Liver (tissue), 9 donors: ENCODE data around the gene CFH. TPM values are rescaled to one million over a fixed set of nuclear protein-coding genes. Genes with fewer than 3 reads are reported as not detected.

Experiments used
- DNase-seq: peaks from one replicate; pipeline ENCODE4 v3.0.0-alpha.2; 2017; ENCODE audit warnings: low spot score
- H3K27ac ChIP-seq, 2 donors: one replicate each; pipeline ENCODE4 v1.7.0; 2013; ENCODE audit warnings: inconsistent platforms in 2 of 2, low read length in 2 of 2, control low read depth in 1 of 2, low read depth in 1 of 2, mild to moderate bottlenecking in 1 of 2
- H3K27me3 ChIP-seq, 4 donors: one replicate each; pipeline versions ENCODE4 v1.6.1 to v1.7.0; 2013; ENCODE audit warnings: low read length in 3 of 4, inconsistent platforms in 1 of 4, mild to moderate bottlenecking in 1 of 4, moderate library complexity in 1 of 4; ENCODE audit not compliant: control insufficient read depth in 4 of 4, insufficient read depth in 4 of 4
- H3K36me3 ChIP-seq, 4 donors: one replicate each; pipeline versions ENCODE4 v1.6.1 to v1.7.0; 2013; ENCODE audit warnings: low read length in 3 of 4, mild to moderate bottlenecking in 3 of 4, low read depth in 1 of 4, moderate library complexity in 1 of 4; ENCODE audit not compliant: control insufficient read depth in 4 of 4, insufficient read depth in 3 of 4
- H3K4me1 ChIP-seq, 4 donors: one replicate each; pipeline versions ENCODE4 v1.6.1 to v1.7.0; 2013; ENCODE audit warnings: low read length in 3 of 4, mild to moderate bottlenecking in 3 of 4, moderate library complexity in 1 of 4; ENCODE audit not compliant: control insufficient read depth in 4 of 4, insufficient read depth in 4 of 4
- H3K4me3 ChIP-seq, 3 donors: one replicate each; pipeline versions ENCODE4 v1.6.1 to v1.7.0; 2013; ENCODE audit warnings: low read length in 3 of 3, control low read depth in 1 of 3, low read depth in 1 of 3, mild to moderate bottlenecking in 1 of 3
- H3K9ac ChIP-seq, 2 donors: one replicate each; pipeline ENCODE4 v1.7.0; 2013; ENCODE audit warnings: low read length in 2 of 2, mild to moderate bottlenecking in 2 of 2, moderate library complexity in 2 of 2, control low read depth in 1 of 2, low read depth in 1 of 2
- H3K9me3 ChIP-seq, 4 donors: one replicate each; pipeline versions ENCODE4 v1.6.1 to v1.7.0; 2013; ENCODE audit warnings: low read length in 3 of 4; ENCODE audit not compliant: control insufficient read depth in 4 of 4
- ATF3 ChIP-seq: IDR thresholded peaks from 2 replicates; pipeline ENCODE4 v1.6.1; 2016; ENCODE audit warnings: antibody characterized with exemption
- CTCF ChIP-seq: fragments of 150-350 bp; IDR thresholded peaks from 2 replicates; pipeline ENCODE4 v1.5.1; 2017; ENCODE audit warnings: improper control_type of control experiment, low read depth, low read length; ENCODE audit not compliant: missing input control
- EGR1 ChIP-seq, 2 donors: IDR thresholded peaks; 2 replicates each; pipeline ENCODE4 v1.6.1; 2016 to 2018; ENCODE audit warnings: antibody characterized with exemption in 2 of 2, low read depth in 2 of 2
- FOXA1 ChIP-seq: IDR thresholded peaks from 2 replicates; pipeline ENCODE4 v1.6.1; 2016; ENCODE audit warnings: antibody characterized with exemption
- FOXA2 ChIP-seq: IDR thresholded peaks from 2 replicates; pipeline ENCODE4 v1.6.1; 2016; ENCODE audit warnings: antibody characterized with exemption
- GABPA ChIP-seq, 2 donors: IDR thresholded peaks in 1 of 2; conservative IDR thresholded peaks in 1 of 2; 2 replicates each; pipeline ENCODE4 v1.6.1; 2016; ENCODE audit warnings: antibody characterized with exemption in 2 of 2, mild to moderate bottlenecking in 1 of 2, moderate library complexity in 1 of 2
- HNF4A ChIP-seq, 2 donors: conservative IDR thresholded peaks; 2 replicates each; pipeline ENCODE4 v1.6.1; 2016; ENCODE audit warnings: antibody characterized with exemption in 2 of 2, mild to moderate bottlenecking in 2 of 2
- HNF4G ChIP-seq: IDR thresholded peaks from 2 replicates; pipeline ENCODE4 v1.6.1; 2016; ENCODE audit warnings: antibody characterized with exemption
- MAX ChIP-seq: IDR thresholded peaks from 2 replicates; pipeline ENCODE4 v1.6.1; 2016; ENCODE audit warnings: antibody characterized with exemption
- NR2F2 ChIP-seq: IDR thresholded peaks from 2 replicates; pipeline ENCODE4 v1.6.1; 2016; ENCODE audit warnings: antibody characterized with exemption
- RAD21 ChIP-seq, 2 donors: IDR thresholded peaks; 2 replicates each; pipeline ENCODE4 v1.6.1; 2016; ENCODE audit warnings: antibody characterized with exemption in 2 of 2, mild to moderate bottlenecking in 2 of 2
- REST ChIP-seq: IDR thresholded peaks from 2 replicates; pipeline ENCODE4 v1.6.1; 2016; ENCODE audit warnings: antibody characterized with exemption, mild to moderate bottlenecking
- RXRA ChIP-seq, 2 donors: IDR thresholded peaks; 2 replicates each; pipeline ENCODE4 v1.6.1; 2017 to 2018; ENCODE audit warnings: antibody characterized with exemption in 2 of 2, mild to moderate bottlenecking in 1 of 2
- SP1 ChIP-seq: IDR thresholded peaks from 2 replicates; pipeline ENCODE4 v1.6.1; 2018; ENCODE audit warnings: antibody characterized with exemption, mild to moderate bottlenecking
- TAF1 ChIP-seq: conservative IDR thresholded peaks from 2 replicates; pipeline ENCODE4 v1.6.1; 2016; ENCODE audit warnings: antibody characterized with exemption, mild to moderate bottlenecking
- ZBTB33 ChIP-seq: IDR thresholded peaks from 2 replicates; pipeline ENCODE4 v1.6.1; 2016; ENCODE audit warnings: antibody characterized with exemption
- WGBS: extraction: QIAGEN DNeasy Blood & Tissue Kit; methylation state at CpG from one replicate; pipeline ENCODE4 v1.1.7; 2013; 5-methylcytosine and 5-hydroxymethylcytosine counted together
- polyA plus RNA-seq, 2 donors: library from polyadenylated mRNA; stranded (reverse) in 1 of 2; unstranded in 1 of 2; fragments of 200-250 nt in 1 of 2; fragments of >200 nt in 1 of 2; fragmentation: Nextera tagmentation in 1 of 2; extraction: Ambion mirVana in 1 of 2; gene quantifications; one replicate each; pipeline versions ENCODE4 v1.2.1 to v1.2.3, GENCODE V29; 2013 to 2015
- total RNA-seq, 2 donors: library from RNA; depleted of rRNA; stranded (reverse); fragments of >200 nt; gene quantifications; one replicate each; pipeline ENCODE4 v1.2.3, GENCODE V29; 2014
- donor health status: healthy.
- donor health status: healthy.
- donor health status: healthy.
- donor health status: healthy.
- donor health status: healthy.

The CFH gene
- total and polyA plus RNA-seq, 4 donors: 554 to 1,479 (median 782) TPM

- H3K4me1 ChIP-seq: no peaks in the 10 kb centered on the region
- TF ChIP-seq FOXA1 (no peak), RAD21 (IDR thresholded peaks at IDR 0.05) (no peak), TAF1 (no peak), HNF4A (conservative IDR thresholded peaks at IDR 0.05) (no peak), FOXA2 (no peak), ZBTB33 (no peak), NR2F2 (no peak), EGR1 (IDR thresholded peaks at IDR 0.05; ENCODE audit: low read depth in 2 of 2) (no peak), GABPA (IDR thresholded peaks at IDR 0.05 in 1 of 2, conservative IDR thresholded peaks at IDR 0.05 in 1 of 2) (no peak), ATF3 (no peak), RXRA (IDR thresholded peaks at IDR 0.05) (no peak), HNF4G (no peak), SP1 (no peak), CTCF (no peak)
- no peak overlapping the region for H3K9ac ChIP-seq
- no peaks in the 10 kb centered on the region for H3K9me3 ChIP-seq
- no peak overlapping the region for H3K27ac ChIP-seq
- 87% methylated on average over 1 of the region's 1 CpG for WGBS
- H3K36me3 ChIP-seq: no peaks in the 10 kb centered on the region
- DNase-seq: no peak
- no peaks in the 10 kb centered on the region for H3K27me3 ChIP-seq
- H3K4me3 ChIP-seq: no peak overlapping the region
Measured at GRCh38 chr1:196623079-196623478, 28.8 kb upstream of the CFH start.

GRCh38 chr1:196628838-196629237 is 23.0 kb upstream of the CFH start:
- WGBS: 97% methylated on average over 3 of the region's 3 CpGs
- DNase-seq: no peak
- Histone ChIP-seq H3K36me3 (no peaks in the 10 kb centered on the region), H3K9me3 (peaks cover 1 to 5% (median 4%) of the 10 kb centered on the region in 4 donors), H3K27ac (no peak overlapping the region), H3K4me1 (no peaks in the 10 kb centered on the region), H3K4me3 (peak overlapping the region in 1 of 3 donors; percentile 4), H3K9ac (no peak overlapping the region), H3K27me3 (no peaks in the 10 kb centered on the region)
- TF ChIP-seq RAD21 (IDR thresholded peaks at IDR 0.05) (no peak), HNF4G (no peak), RXRA (IDR thresholded peaks at IDR 0.05) (no peak), CTCF (no peak), REST (no peak), ZBTB33 (no peak), MAX (no peak), GABPA (IDR thresholded peaks at IDR 0.05 in 1 of 2, conservative IDR thresholded peaks at IDR 0.05 in 1 of 2) (no peak), SP1 (no peak), NR2F2 (no peak), EGR1 (IDR thresholded peaks at IDR 0.05; ENCODE audit: low read depth in 2 of 2) (no peak)
